ENCODE data around the gene FNIP1.

DNA sequence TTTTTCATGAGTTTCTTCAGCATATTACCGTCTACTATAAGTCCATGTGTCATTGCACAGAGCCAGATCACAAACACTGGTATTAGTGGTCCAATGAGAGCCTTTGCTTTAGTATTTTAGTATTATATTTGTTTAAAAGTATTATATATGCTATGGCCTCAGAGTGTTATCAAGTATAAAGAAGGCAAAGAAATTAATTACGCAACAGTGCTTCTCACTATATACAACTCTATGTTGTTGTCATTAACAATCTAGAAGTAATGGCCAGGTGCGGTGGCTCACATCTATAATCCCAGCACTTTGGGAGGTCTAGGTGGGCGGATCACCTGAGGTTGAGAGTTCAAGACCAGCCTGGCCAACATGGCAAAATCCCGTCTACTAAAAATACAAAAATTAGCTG, 114.6 kb downstream of the FNIP1 start:
- no peak for TF ChIP-seq CTCF (optimal IDR thresholded peaks at IDR 0.05 in 1 of 3, IDR thresholded peaks at IDR 0.05 in 1 of 3, conservative IDR thresholded peaks at IDR 0.05 in 1 of 3; ENCODE audit: extremely low read depth in 1 of 3, insufficient read depth in 2 of 3, low read length in 3 of 3)
- no peak for TF ChIP-seq EZH2 (IDR thresholded peaks at IDR 0.05; ENCODE audit: low read length)

All from keratinocyte (primary cell).